Kidney epithelial cell (primary cell): ENCODE data around the gene ZNF611. TPM values are rescaled to one million over a fixed set of nuclear protein-coding genes. Genes with fewer than 3 reads are reported as not detected.

Experiments used
- DNase-seq: peaks from one replicate; pipeline ENCODE4 v3.0.0-alpha.2; 2010; ENCODE audit warnings: low read depth
- H3K27me3 ChIP-seq: 2 replicates; pipeline ENCODE4 v1.6.0; 2011; ENCODE audit warnings: low read length; ENCODE audit not compliant: control insufficient read depth, insufficient read depth
- H3K36me3 ChIP-seq: 2 replicates; pipeline ENCODE4 v1.5.1; 2011; ENCODE audit warnings: low read length; ENCODE audit not compliant: control insufficient read depth, insufficient read depth
- H3K4me3 ChIP-seq: 2 replicates; pipeline ENCODE4 v1.5.1; 2011; ENCODE audit warnings: low read depth, mild to moderate bottlenecking, control low read depth, low read length
- CTCF ChIP-seq: IDR thresholded peaks from 2 replicates; pipeline ENCODE4 v1.5.1; 2011; ENCODE audit warnings: mild to moderate bottlenecking, moderate library complexity, low read length, control low read depth, inconsistent platforms; ENCODE audit not compliant: insufficient read depth, poor library complexity, severe bottlenecking
- total RNA-seq: library from RNA; depleted of rRNA; stranded (reverse); fragments of >200 nt; gene quantifications from 2 replicates; pipeline ENCODE4 v1.2.3, GENCODE V29; 2015

ZNF611 gene
- total RNA-seq, 1 donor from 2014 or later, result 16.4 TPM

GRCh38 chr19:52666506-52666905, 68.3 kb downstream of the ZNF611 start:
- no peaks in the 10 kb centered on the region for H3K27me3 ChIP-seq
- DNase-seq, result no peak
- H3K36me3 ChIP-seq, result no peaks in the 10 kb centered on the region
- no peak overlapping the region for H3K4me3 ChIP-seq
- TF ChIP-seq CTCF, result no peak

GRCh38 chr19:52665529-52665928, 69.3 kb downstream of the ZNF611 start:
- Histone ChIP-seq H3K36me3 (no peaks in the 10 kb centered on the region), H3K27me3 (no peaks in the 10 kb centered on the region), H3K4me3 (no peak overlapping the region)
- DNase-seq, result peak; percentile 29
- TF ChIP-seq CTCF, result no peak

- no peak for TF ChIP-seq CTCF
- DNase-seq, result no peak
- no peak overlapping the region for H3K4me3 ChIP-seq
- H3K36me3 ChIP-seq, result peaks cover under 1% of the 10 kb centered on the region
- H3K27me3 ChIP-seq, result no peaks in the 10 kb centered on the region
Observed at GRCh38 chr19:52665027-52665426, 69.8 kb downstream of the ZNF611 start.

- peaks cover 1% of the 10 kb centered on the region for H3K36me3 ChIP-seq
- DNase-seq, result no peak
Observed at GRCh38 chr19:52664461-52664860, 70.4 kb downstream of the ZNF611 start.

GRCh38 chr19:52662631-52663030, 72.2 kb downstream of the ZNF611 start:
- TF ChIP-seq CTCF, result no peak
- no peak for DNase-seq
- Histone ChIP-seq H3K36me3 (peaks cover 2% of the 10 kb centered on the region), H3K4me3 (no peak overlapping the region), H3K27me3 (no peaks in the 10 kb centered on the region)

More at GRCh38 chr19:52664461-52664860, 70.4 kb downstream of the ZNF611 start:
- Histone ChIP-seq H3K4me3 (no peak overlapping the region), H3K27me3 (no peaks in the 10 kb centered on the region)
- no peak for TF ChIP-seq CTCF

GRCh38 chr19:52660981-52661380, 73.9 kb downstream of the ZNF611 start:
- H3K36me3 ChIP-seq, result peaks cover 2% of the 10 kb centered on the region
- no peak overlapping the region for H3K4me3 ChIP-seq
- no peak for DNase-seq
- TF ChIP-seq CTCF, result no peak
- no peaks in the 10 kb centered on the region for H3K27me3 ChIP-seq
